HFF-Myc (cell line): ENCODE results near the gene SH2D3C.

Experiments used
- DNase-seq: peaks from one replicate; pipeline ENCODE4 v3.0.0-alpha.2; 2011; ENCODE audit warnings: low read depth; ENCODE audit errors: extremely low read depth
- H3K4me3 ChIP-seq: replicated peaks from 2 replicates; pipeline ENCODE4 v1.5.1; 2011; ENCODE audit warnings: low read depth, mild to moderate bottlenecking, control low read depth, low read length
- TF ChIP-seq, protein P1 (sequence below): IDR thresholded peaks from 2 replicates; pipeline ENCODE4 v1.5.1; 2012; ENCODE audit warnings: mild to moderate bottlenecking, low read depth, low read length, control low read depth; ENCODE audit errors: missing control alignments

Gene SH2D3C

DNA sequence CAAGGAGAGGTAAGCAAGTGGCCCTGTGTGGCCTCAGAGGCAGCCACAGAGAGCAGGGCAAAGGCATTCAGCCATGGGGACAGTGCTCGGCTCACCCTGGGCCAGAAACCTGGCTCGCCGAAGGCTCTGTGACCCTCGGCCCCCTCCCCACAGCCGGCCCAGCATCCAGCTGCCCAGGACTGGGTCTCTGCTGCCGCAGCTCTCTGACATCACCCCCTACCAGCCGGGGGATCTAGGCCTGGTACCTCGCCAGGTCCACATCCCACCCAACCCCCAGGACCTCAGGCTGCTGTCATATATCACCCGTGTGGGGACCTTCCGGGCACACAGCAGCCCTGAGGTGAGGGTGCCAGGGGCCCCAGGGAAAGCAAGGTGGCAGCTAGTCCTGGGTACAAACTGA, 65.6 kb downstream of the SH2D3C start:
- no peak for DNase-seq
- TF ChIP-seq, protein P1, sequence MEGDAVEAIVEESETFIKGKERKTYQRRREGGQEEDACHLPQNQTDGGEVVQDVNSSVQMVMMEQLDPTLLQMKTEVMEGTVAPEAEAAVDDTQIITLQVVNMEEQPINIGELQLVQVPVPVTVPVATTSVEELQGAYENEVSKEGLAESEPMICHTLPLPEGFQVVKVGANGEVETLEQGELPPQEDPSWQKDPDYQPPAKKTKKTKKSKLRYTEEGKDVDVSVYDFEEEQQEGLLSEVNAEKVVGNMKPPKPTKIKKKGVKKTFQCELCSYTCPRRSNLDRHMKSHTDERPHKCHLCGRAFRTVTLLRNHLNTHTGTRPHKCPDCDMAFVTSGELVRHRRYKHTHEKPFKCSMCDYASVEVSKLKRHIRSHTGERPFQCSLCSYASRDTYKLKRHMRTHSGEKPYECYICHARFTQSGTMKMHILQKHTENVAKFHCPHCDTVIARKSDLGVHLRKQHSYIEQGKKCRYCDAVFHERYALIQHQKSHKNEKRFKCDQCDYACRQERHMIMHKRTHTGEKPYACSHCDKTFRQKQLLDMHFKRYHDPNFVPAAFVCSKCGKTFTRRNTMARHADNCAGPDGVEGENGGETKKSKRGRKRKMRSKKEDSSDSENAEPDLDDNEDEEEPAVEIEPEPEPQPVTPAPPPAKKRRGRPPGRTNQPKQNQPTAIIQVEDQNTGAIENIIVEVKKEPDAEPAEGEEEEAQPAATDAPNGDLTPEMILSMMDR: no peak
- no peak overlapping the region for H3K4me3 ChIP-seq

DNA sequence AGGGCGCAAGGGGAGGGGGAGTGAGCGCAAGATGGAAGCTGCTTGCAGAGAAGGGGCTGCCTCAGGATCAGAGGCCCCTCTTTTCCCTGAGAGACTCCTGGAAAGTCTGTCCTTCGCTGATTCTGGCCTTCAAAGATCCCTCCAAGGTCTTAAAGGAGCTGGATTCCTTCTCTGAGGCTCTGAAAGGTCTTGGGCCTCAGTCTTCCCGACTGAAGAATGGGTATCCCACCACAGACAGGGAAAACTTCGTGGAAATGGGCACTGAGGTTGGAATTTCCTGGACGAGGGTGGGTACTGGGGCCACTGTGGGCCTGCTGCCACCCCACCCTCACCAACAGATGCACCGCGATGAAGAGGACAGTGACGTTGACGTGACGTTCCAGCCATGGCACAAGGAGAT, 66.1 kb downstream of the SH2D3C start:
- no peak for DNase-seq

DNA sequence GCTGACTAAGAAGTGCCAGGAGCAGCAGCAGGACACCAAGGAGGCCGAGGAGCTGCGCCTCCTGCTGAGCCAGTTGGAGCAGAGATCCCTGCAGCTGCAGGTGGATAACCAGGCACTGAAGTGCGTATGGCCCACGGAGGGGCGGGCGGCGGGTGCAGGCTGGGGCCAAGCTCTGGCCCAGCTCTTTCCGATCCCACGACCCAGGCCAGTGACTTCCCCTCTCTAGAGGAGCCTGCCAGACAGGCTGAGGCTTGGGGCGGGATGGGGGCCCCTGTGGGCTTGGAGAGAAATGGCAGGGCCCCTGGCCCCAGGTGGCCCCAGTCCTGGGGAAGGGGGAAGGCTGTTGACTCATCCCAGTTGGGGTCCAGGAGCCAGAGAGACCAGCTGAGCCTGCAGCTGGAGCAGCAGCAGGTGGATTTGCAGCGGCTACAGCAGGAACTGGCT, 66.6 kb downstream of the SH2D3C start:
- H3K4me3 ChIP-seq: no peak overlapping the region
- DNase-seq: no peak
- TF ChIP-seq, protein P1: no peak

More for the DNA sequence above, 66.1 kb downstream of the SH2D3C start:
- TF ChIP-seq, protein P1: no peak
- no peak overlapping the region for H3K4me3 ChIP-seq

DNA sequence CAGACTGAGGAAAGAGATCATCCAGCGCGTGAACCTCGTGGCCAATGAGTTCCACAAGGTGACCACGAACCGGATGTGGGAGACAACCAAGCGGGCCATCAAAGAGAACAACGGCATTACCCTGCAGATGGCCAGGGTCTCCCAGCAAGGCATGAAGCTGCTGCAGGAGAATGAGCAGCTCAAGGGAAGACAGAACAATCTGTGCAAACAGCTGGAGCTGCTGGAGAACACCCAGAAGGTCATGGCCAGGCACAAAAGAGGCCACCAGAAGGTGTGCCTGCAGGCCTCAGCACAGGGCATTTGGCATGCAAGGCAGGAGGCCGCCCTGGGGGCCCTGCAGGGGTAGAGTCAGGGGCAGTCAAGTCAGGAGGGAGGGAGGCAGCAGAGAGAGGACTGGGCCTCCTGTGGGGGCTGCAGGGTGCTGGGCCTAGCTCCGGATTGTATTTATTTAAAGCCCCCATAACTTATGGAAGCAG, 67.2 kb downstream of the SH2D3C start:
- no peak for DNase-seq
- TF ChIP-seq, protein P1: no peak
- no peak overlapping the region for H3K4me3 ChIP-seq

DNA sequence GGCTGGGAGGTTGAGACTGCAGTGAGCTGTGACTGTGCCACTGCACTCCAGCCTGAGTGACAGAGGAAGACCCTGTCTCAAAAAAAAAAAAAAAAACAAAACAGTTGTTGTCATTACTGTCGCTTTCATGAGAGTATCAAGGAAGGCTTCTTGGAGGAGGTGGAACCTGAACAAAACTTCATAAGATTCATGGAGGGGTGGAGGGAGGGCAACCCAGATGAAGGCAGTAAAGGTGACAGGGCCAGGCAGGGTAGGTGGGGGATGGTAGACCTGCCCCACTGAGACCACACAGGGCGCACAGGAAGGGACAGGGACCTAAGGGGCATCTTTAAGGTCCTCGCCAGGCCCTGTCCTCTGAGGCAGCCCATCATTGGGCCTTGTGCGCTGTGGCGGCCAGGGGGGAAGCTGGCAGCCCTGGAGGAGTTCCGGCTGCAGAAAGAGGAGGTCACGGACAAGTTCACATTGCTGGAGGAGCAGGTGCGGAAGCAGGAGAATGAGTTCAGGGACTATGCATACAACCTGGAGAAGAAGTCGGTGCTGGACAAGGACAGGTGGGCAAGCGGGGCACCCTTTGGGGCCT, 68.2 kb downstream of the SH2D3C start:
- TF ChIP-seq, protein P1: no peak
- no peak for DNase-seq
- no peak overlapping the region for H3K4me3 ChIP-seq

DNA sequence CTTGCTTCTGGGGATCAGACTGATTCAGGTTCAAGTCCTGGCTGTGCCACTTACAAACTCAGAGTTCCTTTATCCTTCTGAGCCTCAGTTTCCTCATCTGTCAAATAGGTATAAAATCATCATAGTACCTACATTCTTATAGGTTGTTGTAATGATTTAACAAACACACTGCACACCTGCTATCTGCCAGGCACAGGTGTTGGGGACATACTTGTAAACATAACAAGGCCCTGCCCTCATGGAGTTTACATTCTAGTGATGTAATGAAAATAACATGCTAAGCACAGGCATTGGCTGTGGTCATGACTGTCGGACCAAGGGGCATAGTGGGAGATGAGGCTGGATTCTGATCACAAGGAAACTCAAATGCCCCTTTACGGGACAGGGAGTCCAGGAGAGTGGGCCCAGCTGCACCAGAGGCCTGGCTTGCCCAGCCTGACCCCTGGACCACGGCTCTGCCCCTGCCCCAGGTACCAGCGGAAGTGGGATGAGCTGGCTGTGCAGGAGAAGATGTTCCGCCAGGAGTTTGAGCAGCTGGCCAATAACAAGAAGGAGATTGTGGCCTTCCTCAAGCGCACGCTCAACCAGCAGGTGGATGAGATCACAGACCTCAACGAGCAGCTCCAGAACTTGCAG, 69.4 kb downstream of the SH2D3C start:
- DNase-seq: no peak

More for the DNA sequence above, 69.4 kb downstream of the SH2D3C start:
- no peak overlapping the region for H3K4me3 ChIP-seq
- TF ChIP-seq, protein P1: no peak
